Measurements from ENCODE around the gene SPATS1.

Gene SPATS1

GRCh38 chr6:44387346-44388134 is 45.1 kb downstream of the SPATS1 start, which contains the start of gene CDC5L:
Gene CDC5L, plus strand, starts transcription at chr6:44387706. Its CDS starts 118 bp downstream, at chr6:44387824.
- peak; percentile 96 for DNase-seq (ENCODE audit: low spot score)

GRCh38 chr6:44388135-44388487 is 45.7 kb downstream of the SPATS1 start:
- no peak for DNase-seq (ENCODE audit: low spot score)

GRCh38 chr6:44388887-44389286 is 46.4 kb downstream of the SPATS1 start:
- no peak for DNase-seq (ENCODE audit: low spot score)

GRCh38 chr6:44390158-44390683 is 47.8 kb downstream of the SPATS1 start:
- no peak for DNase-seq (ENCODE audit: low spot score)

Measured in GM03348 (cell line).